HG03469 (cell line): ENCODE data around the gene ABCB8.
"Not testable (repeated sequence)": the region's sequence is repeated elsewhere in the genome, so short reads cannot be mapped to it uniquely, and the experiment has no call there.

Source experiments
- ATAC-seq: cut with Tn5 transposase; IDR thresholded peaks from one replicate; pipeline ENCODE4 v1.9.1; 2021; ENCODE audit warnings: mild to moderate bottlenecking, moderate library complexity, moderate number of reproducible peaks; ENCODE audit not compliant: unreplicated experiment

ABCB8 gene

GRCh38 chr7:150997817-150998216, 30.4 kb upstream of the ABCB8 start:
- no peak for ATAC-seq

GRCh38 chr7:150998341-150998740, 29.9 kb upstream of the ABCB8 start:
- no peak for ATAC-seq

GRCh38 chr7:150999001-150999400, 29.2 kb upstream of the ABCB8 start:
- ATAC-seq, result no peak

GRCh38 chr7:150999497-151000230, 28.6 kb upstream of the ABCB8 start:
- no peak for ATAC-seq

- ATAC-seq, result no peak
Measured at GRCh38 chr7:151000897-151001495, 27.3 kb upstream of the ABCB8 start.

- no peak for ATAC-seq
Measured at GRCh38 chr7:151001546-151001945, 26.7 kb upstream of the ABCB8 start.

GRCh38 chr7:151003572-151003971, 24.7 kb upstream of the ABCB8 start:
- no peak for ATAC-seq

- ATAC-seq, result no peak
Measured at GRCh38 chr7:151005566-151005965, 22.7 kb upstream of the ABCB8 start.

- ATAC-seq, result no peak
Measured at GRCh38 chr7:151006590-151007300, 21.5 kb upstream of the ABCB8 start.

GRCh38 chr7:151007469-151007898, 20.8 kb upstream of the ABCB8 start:
- ATAC-seq, result no peak

GRCh38 chr7:151008143-151008510, 20.1 kb upstream of the ABCB8 start:
- ATAC-seq, result no peak

- ATAC-seq, result no peak
Measured at GRCh38 chr7:151008511-151009323, 19.5 kb upstream of the ABCB8 start.

GRCh38 chr7:151009327-151010036, 18.8 kb upstream of the ABCB8 start:
- no peak for ATAC-seq

GRCh38 chr7:151010037-151010306, 18.3 kb upstream of the ABCB8 start:
- ATAC-seq, result no peak

- no peak for ATAC-seq
Measured at GRCh38 chr7:151010307-151011096, 17.7 kb upstream of the ABCB8 start.

GRCh38 chr7:151011097-151011409, 17.2 kb upstream of the ABCB8 start:
- ATAC-seq, result no peak

GRCh38 chr7:151011616-151012015, 16.6 kb upstream of the ABCB8 start:
- not testable (repeated sequence) for ATAC-seq

GRCh38 chr7:151012031-151012692, 16.1 kb upstream of the ABCB8 start:
- no peak for ATAC-seq

GRCh38 chr7:151012911-151013347, 15.3 kb upstream of the ABCB8 start:
- no peak for ATAC-seq

GRCh38 chr7:151013356-151013732, 14.9 kb upstream of the ABCB8 start:
- no peak for ATAC-seq
